ENCODE data around the gene HTR1D. TPM values are rescaled to one million over a fixed set of nuclear protein-coding genes. Genes with fewer than 3 reads are reported as not detected.
"Not testable (repeated sequence)": the region's sequence is repeated elsewhere in the genome, so short reads cannot be mapped to it uniquely, and the experiment has no call there.

The HTR1D gene
- polyA plus RNA-seq (2013, experiment 1 of 2), result 1.9 TPM
- 2.1 TPM for polyA plus RNA-seq (2013, experiment 2 of 2)

GRCh38 chr1:23217421-23218115, at the start of gene HTR1D:
Gene HTR1D, minus strand, starts transcription at chr1:23217502. Its CDS starts 23,283 bp downstream, at chr1:23194219.
- peak within 1 kb of the TSS; percentile 89 for H3K4me2 ChIP-seq (ENCODE audit: insufficient read depth, low read length, poor library complexity, severe bottlenecking)
- no CpG with 5 or more reads among the region's 45 CpGs for WGBS, 2 donors (ENCODE audit: extremely low coverage in 2 of 2, insufficient read length in 2 of 2, insufficient replicate concordance in 1 of 2)
- no peak within 1 kb of the TSS for H4K8ac ChIP-seq (ENCODE audit: low read depth, low read length)
- peaks cover 0 to 2% of the 10 kb centered on the region in 2 donors for H3K9me3 ChIP-seq (replicated peaks in 1 of 2; ENCODE audit: control insufficient read depth in 2 of 2, insufficient read depth in 1 of 2, low read depth in 1 of 2, low read length in 2 of 2)
- no peak within 1 kb of the TSS for H4K91ac ChIP-seq (ENCODE audit: low read depth, low read length, poor library complexity)
- H3K4me3 ChIP-seq (ENCODE audit: low read length in 2 of 2), result peak within 1 kb of the TSS; percentile 46 to 90
- H3K79me1 ChIP-seq (ENCODE audit: low read depth, low read length), result no peaks in the 10 kb centered on the region
- no peak within 1 kb of the TSS for H2BK5ac ChIP-seq (ENCODE audit: low read length)
- H3K18ac ChIP-seq (ENCODE audit: low read length), result peak within 1 kb of the TSS; percentile 93
- H3K23ac ChIP-seq (ENCODE audit: low read depth, low read length, poor library complexity), result peak within 1 kb of the TSS; percentile 39
- DNase-seq (ENCODE audit: low spot score), result peak; percentile 30
- no peak within 1 kb of the TSS for H2BK12ac ChIP-seq (ENCODE audit: low read length)
- H2AFZ ChIP-seq (ENCODE audit: low read length), result peak within 1 kb of the TSS; percentile 95
- no peak within 1 kb of the TSS for H3K27ac ChIP-seq (replicated peaks; ENCODE audit: low read length)
- H3K27me3 ChIP-seq (ENCODE audit: control insufficient read depth in 3 of 3, insufficient read depth in 3 of 3, low read depth in 1 of 3, low read length in 3 of 3), result peaks cover 0 to 58% (median 6%) of the 10 kb centered on the region in 3 experiments
- peaks cover 3 to 13% of the 10 kb centered on the region in 2 donors for H3K4me1 ChIP-seq (ENCODE audit: control insufficient read depth in 2 of 2, insufficient read depth in 1 of 2, low read depth in 1 of 2, low read length in 2 of 2)
- H2BK15ac ChIP-seq (ENCODE audit: low read length), result no peak within 1 kb of the TSS
- H3K4ac ChIP-seq (ENCODE audit: low read length), result no peak within 1 kb of the TSS
- H2AK5ac ChIP-seq (ENCODE audit: low read depth, low read length), result no peak within 1 kb of the TSS
- H3K36me3 ChIP-seq (replicated peaks in 1 of 2; ENCODE audit: control insufficient read depth in 2 of 2, insufficient read depth in 2 of 2, low read length in 2 of 2), result no peaks in the 10 kb centered on the region
- peak within 1 kb of the TSS; percentile 52 for H3K9ac ChIP-seq (ENCODE audit: low read depth, low read length, poor library complexity)
- H3K14ac ChIP-seq (ENCODE audit: low read length), result peak within 1 kb of the TSS; percentile 56
- H2BK120ac ChIP-seq (ENCODE audit: low read depth, low read length), result no peak within 1 kb of the TSS

GRCh38 chr1:23263380-23263887, 46.1 kb upstream of the HTR1D start:
- Histone ChIP-seq H2BK15ac (ENCODE audit: low read length) (no peak overlapping the region), H3K4ac (ENCODE audit: low read length) (no peak overlapping the region), H2AFZ (ENCODE audit: low read length) (no peak overlapping the region), H3K27me3 (ENCODE audit: control insufficient read depth in 3 of 3, insufficient read depth in 3 of 3, low read depth in 1 of 3, low read length in 3 of 3) (no peaks in the 10 kb centered on the region), H3K14ac (ENCODE audit: low read length) (no peak overlapping the region), H2BK5ac (ENCODE audit: low read length) (no peak overlapping the region), H3K9me3 (replicated peaks in 1 of 2; ENCODE audit: control insufficient read depth in 2 of 2, insufficient read depth in 1 of 2, low read depth in 1 of 2, low read length in 2 of 2) (no peaks in the 10 kb centered on the region), H2AK5ac (ENCODE audit: low read depth, low read length) (no peak overlapping the region), H3K4me1 (ENCODE audit: control insufficient read depth in 2 of 2, insufficient read depth in 1 of 2, low read depth in 1 of 2, low read length in 2 of 2) (peaks cover 14 to 15% of the 10 kb centered on the region in 2 donors), H2BK120ac (ENCODE audit: low read depth, low read length) (no peak overlapping the region), H3K4me3 (ENCODE audit: low read length in 2 of 2) (no peak overlapping the region), H4K91ac (ENCODE audit: low read depth, low read length, poor library complexity) (no peak overlapping the region), H3K4me2 (ENCODE audit: insufficient read depth, low read length, poor library complexity, severe bottlenecking) (no peak overlapping the region), H2BK12ac (ENCODE audit: low read length) (no peak overlapping the region), H3K79me1 (ENCODE audit: low read depth, low read length) (no peaks in the 10 kb centered on the region), H3K27ac (replicated peaks; ENCODE audit: low read length) (peak overlapping the region; percentile 2), H3K18ac (ENCODE audit: low read length) (no peak overlapping the region), H4K8ac (ENCODE audit: low read depth, low read length) (no peak overlapping the region), H3K23ac (ENCODE audit: low read depth, low read length, poor library complexity) (no peak overlapping the region), H3K36me3 (replicated peaks in 1 of 2; ENCODE audit: control insufficient read depth in 2 of 2, insufficient read depth in 2 of 2, low read length in 2 of 2) (no peaks in the 10 kb centered on the region), H3K9ac (ENCODE audit: low read depth, low read length, poor library complexity) (no peak overlapping the region)
- WGBS, 2 donors (ENCODE audit: extremely low coverage in 2 of 2, insufficient read length in 2 of 2, insufficient replicate concordance in 1 of 2), result no CpG with 5 or more reads among the region's 3 CpGs
- peak; percentile 18 for DNase-seq (ENCODE audit: low spot score)

GRCh38 chr1:23258082-23258481, 40.8 kb upstream of the HTR1D start:
- WGBS, 2 donors (ENCODE audit: extremely low coverage in 2 of 2, insufficient read length in 2 of 2, insufficient replicate concordance in 1 of 2), result no CpG with 5 or more reads among the region's 2 CpGs
- H3K27ac ChIP-seq (replicated peaks; ENCODE audit: low read length), result peak overlapping the region; percentile 12

GRCh38 chr1:23257371-23257770, 40.1 kb upstream of the HTR1D start:
- not testable (repeated sequence) for H4K8ac ChIP-seq (ENCODE audit: low read depth, low read length); H3K4ac ChIP-seq (ENCODE audit: low read length); H3K9ac ChIP-seq (ENCODE audit: low read depth, low read length, poor library complexity); H3K27me3 ChIP-seq (ENCODE audit: control insufficient read depth in 3 of 3, insufficient read depth in 3 of 3, low read depth in 1 of 3, low read length in 3 of 3); H3K9me3 ChIP-seq (replicated peaks in 1 of 2; ENCODE audit: control insufficient read depth in 2 of 2, insufficient read depth in 1 of 2, low read depth in 1 of 2, low read length in 2 of 2); H3K4me2 ChIP-seq (ENCODE audit: insufficient read depth, low read length, poor library complexity, severe bottlenecking); H3K27ac ChIP-seq (replicated peaks; ENCODE audit: low read length); H3K14ac ChIP-seq (ENCODE audit: low read length); H2BK5ac ChIP-seq (ENCODE audit: low read length); H3K36me3 ChIP-seq (replicated peaks in 1 of 2; ENCODE audit: control insufficient read depth in 2 of 2, insufficient read depth in 2 of 2, low read length in 2 of 2); H3K4me3 ChIP-seq (ENCODE audit: low read length in 2 of 2); DNase-seq (ENCODE audit: low spot score); H3K79me1 ChIP-seq (ENCODE audit: low read depth, low read length); H4K91ac ChIP-seq (ENCODE audit: low read depth, low read length, poor library complexity); H3K23ac ChIP-seq (ENCODE audit: low read depth, low read length, poor library complexity); H2AFZ ChIP-seq (ENCODE audit: low read length); H2BK120ac ChIP-seq (ENCODE audit: low read depth, low read length); H2BK12ac ChIP-seq (ENCODE audit: low read length); H2BK15ac ChIP-seq (ENCODE audit: low read length); H3K4me1 ChIP-seq (ENCODE audit: control insufficient read depth in 2 of 2, insufficient read depth in 1 of 2, low read depth in 1 of 2, low read length in 2 of 2); H2AK5ac ChIP-seq (ENCODE audit: low read depth, low read length); H3K18ac ChIP-seq (ENCODE audit: low read length)
- WGBS, 2 donors (ENCODE audit: extremely low coverage in 2 of 2, insufficient read length in 2 of 2, insufficient replicate concordance in 1 of 2), result no CpG with 5 or more reads among the region's 34 CpGs

More at GRCh38 chr1:23258082-23258481, 40.8 kb upstream of the HTR1D start:
- H2AK5ac ChIP-seq (ENCODE audit: low read depth, low read length); H3K36me3 ChIP-seq (replicated peaks in 1 of 2; ENCODE audit: control insufficient read depth in 2 of 2, insufficient read depth in 2 of 2, low read length in 2 of 2); H4K8ac ChIP-seq (ENCODE audit: low read depth, low read length); H2BK12ac ChIP-seq (ENCODE audit: low read length); H3K9ac ChIP-seq (ENCODE audit: low read depth, low read length, poor library complexity); H3K4ac ChIP-seq (ENCODE audit: low read length); H2BK15ac ChIP-seq (ENCODE audit: low read length); H3K4me3 ChIP-seq (ENCODE audit: low read length in 2 of 2); H2BK120ac ChIP-seq (ENCODE audit: low read depth, low read length); H3K4me2 ChIP-seq (ENCODE audit: insufficient read depth, low read length, poor library complexity, severe bottlenecking); H3K4me1 ChIP-seq (ENCODE audit: control insufficient read depth in 2 of 2, insufficient read depth in 1 of 2, low read depth in 1 of 2, low read length in 2 of 2); DNase-seq (ENCODE audit: low spot score); H2BK5ac ChIP-seq (ENCODE audit: low read length); H3K79me1 ChIP-seq (ENCODE audit: low read depth, low read length); H3K9me3 ChIP-seq (replicated peaks in 1 of 2; ENCODE audit: control insufficient read depth in 2 of 2, insufficient read depth in 1 of 2, low read depth in 1 of 2, low read length in 2 of 2); H3K27me3 ChIP-seq (ENCODE audit: control insufficient read depth in 3 of 3, insufficient read depth in 3 of 3, low read depth in 1 of 3, low read length in 3 of 3); H2AFZ ChIP-seq (ENCODE audit: low read length); H4K91ac ChIP-seq (ENCODE audit: low read depth, low read length, poor library complexity); H3K18ac ChIP-seq (ENCODE audit: low read length); H3K23ac ChIP-seq (ENCODE audit: low read depth, low read length, poor library complexity); H3K14ac ChIP-seq (ENCODE audit: low read length): not testable (repeated sequence)
